GM19238 (cell line): ENCODE results near the gene PPP1R1A.

Source experiments
- DNase-seq: peaks from one replicate; pipeline ENCODE4 v3.0.0; 2011; ENCODE audit warnings: low spot score; ENCODE audit not compliant: insufficient read length

Gene PPP1R1A, protein sequence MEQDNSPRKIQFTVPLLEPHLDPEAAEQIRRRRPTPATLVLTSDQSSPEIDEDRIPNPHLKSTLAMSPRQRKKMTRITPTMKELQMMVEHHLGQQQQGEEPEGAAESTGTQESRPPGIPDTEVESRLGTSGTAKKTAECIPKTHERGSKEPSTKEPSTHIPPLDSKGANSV

DNA sequence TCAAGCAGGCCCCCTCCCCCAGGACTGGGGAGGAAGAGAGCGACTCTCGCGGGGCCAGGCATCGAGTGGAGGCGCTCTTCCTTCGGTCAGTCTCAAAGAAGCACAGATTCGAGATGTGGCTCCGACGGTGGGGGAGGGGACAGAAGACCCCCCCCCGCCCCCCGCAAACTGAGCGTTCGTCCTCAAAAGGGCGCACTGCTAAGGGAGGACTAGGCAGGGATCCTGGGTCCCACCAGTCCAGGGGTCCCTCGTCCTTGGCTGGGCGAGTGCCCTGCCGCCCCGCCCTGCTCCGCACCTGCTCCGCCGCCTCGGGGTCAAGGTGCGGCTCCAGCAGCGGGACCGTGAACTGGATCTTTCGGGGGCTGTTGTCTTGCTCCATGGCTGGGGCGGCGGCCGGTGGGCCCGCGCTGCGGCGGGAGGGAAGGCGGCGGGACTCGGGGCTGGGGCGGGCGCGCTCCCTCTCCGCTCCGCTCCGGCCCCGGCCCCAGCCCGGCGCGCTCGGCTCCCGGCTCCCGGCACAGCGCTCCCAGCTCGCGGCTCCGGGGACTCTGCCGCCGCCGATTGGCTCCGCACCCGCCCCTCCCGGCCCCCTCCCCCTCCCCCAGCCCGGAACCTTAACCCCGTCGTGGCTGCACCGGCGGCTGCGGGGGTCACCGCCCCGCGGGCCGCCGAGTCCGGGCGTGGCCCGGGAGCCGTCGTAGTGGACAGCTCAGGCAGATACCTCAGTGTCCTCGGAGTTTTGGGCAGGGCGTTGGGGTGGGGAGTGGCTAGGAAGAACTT is at the start of gene PPP1R1A:
Gene PPP1R1A (minus strand): TSS at position 550 of the 780 bp plus-strand sequence. CDS start 171 bp downstream, at position 379.
- DNase-seq: no peak

DNA sequence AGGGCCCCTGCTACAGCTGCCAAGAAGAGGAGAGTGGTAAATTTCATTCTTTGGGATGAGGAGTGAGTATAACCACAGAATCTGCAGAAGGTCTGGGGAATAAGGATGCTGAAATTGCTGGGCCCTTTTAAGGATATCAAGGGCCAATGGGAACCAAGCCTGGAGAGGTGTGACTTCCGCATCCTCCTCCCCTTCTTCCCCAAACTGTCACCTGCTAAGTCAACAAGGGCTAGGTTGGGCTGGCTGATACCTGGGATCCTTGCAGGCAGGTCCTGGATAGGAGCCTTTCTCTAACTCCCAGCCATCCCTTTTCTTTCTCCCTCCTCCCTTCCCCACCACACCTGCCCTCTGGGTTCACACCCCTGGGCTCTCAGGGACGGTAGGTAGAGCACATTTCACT is 46.3 kb upstream of the PPP1R1A start, which contains the start of gene LACRT:
Gene LACRT (minus strand): TSS at position 101 of the 400 bp plus-strand sequence. CDS start 54 bp downstream, at position 47.
- DNase-seq: no peak

DNA sequence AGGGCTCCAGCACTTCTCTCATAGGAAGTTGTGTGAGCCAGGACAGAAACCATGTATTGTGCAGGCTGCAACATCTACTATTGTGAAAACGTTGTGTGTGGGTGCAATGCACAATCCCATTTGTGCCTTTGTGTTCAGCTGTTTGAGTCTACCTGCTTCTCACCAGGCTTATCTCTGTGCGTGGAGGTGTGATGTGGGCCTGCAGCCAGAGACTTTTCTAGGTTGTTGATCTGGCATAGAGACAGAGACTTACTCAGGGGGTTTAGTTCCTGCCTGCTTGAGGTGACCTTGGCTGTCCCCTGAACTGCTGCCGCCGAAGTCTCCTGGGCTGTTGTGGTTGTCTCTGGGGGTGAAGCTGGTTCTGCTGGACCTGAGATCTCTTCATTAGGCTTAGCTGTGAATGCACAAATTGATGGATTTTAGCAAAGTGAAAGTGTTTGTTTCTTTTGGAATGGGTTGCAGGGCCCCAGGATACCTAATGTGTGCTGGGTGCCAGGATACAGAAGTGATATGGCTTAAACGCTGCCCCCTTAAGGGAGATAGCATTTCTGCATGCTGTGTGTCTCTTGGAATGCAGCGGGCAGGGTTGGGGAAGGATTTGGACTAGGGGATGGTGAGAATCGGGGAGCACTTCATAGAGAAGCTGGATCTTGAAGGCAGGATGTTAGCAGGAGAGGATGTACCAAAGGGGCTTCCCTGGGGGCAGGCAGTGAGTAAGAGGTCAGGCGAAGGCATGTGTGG is 43.7 kb upstream of the PPP1R1A start:
- DNase-seq: no peak

DNA sequence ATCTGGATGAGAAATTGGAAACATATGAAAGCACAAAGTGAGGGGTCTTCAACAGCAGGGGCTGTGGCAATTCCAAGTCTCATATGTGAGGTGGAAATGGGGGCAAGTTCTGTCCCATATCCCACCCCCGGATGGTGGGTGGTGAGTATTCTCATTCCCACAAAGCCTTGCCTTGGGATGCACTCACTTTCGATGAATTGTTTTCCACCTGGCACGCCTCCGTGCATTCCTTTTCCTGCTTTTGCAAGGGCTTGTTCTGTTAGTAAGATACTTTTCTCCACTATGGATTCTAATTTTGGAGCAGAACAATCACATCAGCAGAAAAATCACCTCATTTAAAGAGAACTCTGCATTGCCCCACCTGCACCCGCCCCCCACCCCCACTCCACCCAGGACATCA is 43.1 kb upstream of the PPP1R1A start:
- no peak for DNase-seq

DNA sequence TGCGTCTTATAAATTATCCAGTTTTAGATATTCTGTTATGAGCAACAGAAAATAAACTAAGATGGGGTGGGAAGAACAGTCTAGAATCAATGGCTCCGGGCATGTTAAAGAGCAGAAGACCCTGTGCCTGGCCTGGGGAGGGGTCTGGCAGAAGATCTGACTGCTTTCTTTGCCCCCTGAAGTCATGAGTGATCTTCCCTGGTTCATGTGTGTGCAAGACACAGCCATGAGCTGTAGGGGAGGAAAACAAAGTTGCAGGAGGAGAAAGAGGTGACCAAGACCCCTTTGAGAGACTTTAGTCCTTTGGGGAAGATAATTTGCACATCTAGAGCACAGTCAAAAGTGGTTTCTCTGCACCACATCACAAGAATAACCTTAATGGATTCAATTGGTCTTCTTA is 41.5 kb upstream of the PPP1R1A start:
- DNase-seq: no peak

DNA sequence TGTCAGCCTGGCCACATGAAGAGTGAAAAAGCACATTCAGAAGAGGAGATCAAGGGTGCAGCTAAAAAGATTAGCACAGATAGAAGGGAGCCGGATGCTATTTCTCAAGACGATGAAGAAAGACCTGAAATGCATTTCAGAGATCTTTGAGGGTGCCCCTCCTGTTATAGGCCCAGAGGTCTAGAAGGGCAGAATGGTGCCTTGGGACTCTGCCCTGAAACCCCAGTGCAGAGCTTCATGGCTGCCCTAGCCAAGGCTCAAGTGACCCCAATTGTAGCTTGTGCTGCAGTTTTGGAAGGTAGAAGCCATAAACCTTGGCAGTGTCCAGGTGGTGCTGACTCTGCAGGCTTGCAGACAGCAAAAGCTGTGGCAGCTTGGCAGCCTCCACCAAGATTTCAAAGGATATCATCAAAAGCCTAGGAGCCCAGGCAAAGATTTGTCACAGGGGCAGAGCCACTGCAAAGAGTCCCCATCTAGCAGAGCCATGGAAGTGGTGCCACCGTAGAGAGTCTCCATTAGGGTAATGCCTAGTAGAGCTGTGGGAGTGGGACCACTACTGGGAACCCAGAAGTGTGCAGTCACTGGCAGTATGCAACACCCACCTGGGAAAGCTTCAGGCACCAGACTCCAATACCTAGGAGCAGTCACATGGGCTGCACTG is 39.9 kb upstream of the PPP1R1A start:
- DNase-seq: no peak

DNA sequence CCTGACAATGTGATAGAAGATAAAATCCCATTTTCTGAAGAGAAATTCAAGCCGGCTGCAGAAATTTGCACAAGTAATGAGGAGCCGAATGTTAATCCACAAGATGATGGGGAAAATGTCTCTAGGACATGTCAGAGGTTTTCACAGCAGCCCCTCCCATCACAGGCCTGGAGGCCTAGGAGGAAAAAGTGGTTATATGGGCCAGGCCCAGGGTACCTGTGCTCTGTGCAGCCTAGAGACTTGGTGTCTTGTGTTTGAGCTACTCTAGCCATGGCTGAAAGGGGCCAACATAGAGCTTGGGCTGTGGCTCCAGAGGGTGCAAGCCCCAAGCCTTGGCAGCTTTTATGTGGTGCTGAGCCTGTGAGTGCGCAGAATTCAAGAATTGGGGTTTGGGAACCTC is 38.8 kb upstream of the PPP1R1A start:
- no peak for DNase-seq

DNA sequence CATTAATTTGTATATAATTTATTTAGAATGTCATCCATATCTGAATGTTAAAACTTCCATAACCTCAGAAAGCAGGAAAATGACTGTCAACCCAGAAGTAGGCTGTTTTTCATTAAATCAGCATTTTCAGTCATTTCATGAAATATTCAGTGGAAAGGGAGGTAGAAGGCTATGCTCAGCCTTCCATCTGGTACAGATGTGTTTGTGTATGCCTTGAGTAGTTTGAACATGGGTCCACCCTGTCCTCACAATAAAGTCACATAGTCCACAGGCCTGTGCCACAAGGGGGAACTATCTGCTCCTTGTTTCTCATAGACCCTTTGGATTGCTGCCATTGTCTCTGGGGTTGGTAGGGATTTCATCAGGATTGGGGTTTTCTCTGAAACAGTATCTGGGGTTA is 37.1 kb upstream of the PPP1R1A start:
- DNase-seq: no peak

DNA sequence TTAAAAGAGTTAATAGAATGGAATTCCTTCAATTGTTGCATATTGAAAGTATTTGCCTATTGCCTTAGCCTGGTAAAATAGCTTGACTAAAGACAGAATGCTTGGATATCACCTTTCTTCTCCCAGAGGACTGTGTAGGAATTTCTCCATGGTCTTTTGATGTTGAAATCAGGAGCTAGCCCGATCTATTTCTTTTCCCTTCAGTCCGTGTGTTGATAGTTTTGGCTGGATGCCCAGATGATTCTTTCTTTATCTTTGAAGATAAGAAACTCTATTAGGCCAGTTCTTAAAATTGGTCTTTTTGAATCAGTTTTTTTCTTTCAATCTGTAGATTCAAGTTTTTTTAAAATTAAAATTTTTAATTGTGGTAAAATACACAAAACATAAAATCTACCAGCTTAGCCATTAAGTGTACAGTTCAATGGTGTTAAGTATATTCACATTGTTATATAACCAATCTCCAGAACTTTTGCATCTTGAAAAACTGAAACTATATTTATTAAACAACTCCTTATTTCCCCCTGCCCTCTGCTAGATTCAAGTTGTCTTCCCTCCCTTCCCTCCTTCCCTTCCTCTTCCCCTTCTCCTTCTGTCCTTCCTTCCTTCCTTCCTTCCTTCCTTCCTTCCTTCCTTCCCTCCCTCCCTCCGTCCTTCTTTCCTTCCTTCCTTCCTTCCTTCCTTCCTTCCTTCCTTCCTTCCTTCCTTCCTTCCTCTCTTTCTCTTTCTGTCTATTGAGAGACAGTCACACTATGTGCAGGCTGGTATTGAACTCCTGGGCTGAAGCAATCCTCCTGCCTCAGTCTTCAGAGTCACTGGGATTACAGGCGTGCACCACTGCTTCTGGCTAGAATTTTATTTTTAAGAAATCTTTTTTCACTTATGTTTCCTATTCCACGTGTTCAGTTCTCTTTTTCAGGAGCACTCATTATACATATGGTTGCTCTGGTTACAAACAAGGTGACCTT is 36.1 kb upstream of the PPP1R1A start:
- no peak for DNase-seq

DNA sequence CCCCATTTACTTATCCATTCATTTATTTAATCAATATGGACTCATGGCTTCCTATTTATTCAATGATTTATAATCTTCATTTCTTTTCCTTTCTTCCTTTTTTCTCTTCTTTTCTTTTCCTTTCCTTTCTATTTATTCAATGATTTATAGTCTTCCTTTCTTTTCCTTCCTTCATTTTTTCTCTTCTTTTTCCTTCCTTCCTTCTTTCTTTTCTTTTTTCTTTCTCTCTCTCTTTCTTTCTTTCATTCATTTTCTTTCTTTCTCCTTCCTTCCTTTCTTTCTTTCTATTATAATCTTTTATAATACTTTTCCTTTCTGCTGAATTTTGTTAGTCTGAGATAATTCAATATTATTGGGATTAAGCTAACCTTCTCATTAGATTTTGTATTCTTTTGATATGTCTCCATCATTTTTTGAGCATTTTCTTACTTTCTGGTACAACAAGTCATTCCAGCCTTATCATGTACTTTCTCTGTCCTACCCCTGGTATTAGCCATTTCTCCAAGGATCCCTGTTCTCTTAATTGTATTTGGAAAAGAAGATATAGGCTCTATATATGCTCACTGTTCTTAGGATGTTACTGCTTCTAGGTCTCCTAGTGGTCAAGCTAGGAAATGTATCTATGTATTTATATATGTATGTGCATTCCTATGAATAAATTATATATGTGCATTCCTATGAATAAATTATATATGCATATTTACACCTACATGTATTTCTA is 34.2 kb upstream of the PPP1R1A start:
- DNase-seq: no peak

DNA sequence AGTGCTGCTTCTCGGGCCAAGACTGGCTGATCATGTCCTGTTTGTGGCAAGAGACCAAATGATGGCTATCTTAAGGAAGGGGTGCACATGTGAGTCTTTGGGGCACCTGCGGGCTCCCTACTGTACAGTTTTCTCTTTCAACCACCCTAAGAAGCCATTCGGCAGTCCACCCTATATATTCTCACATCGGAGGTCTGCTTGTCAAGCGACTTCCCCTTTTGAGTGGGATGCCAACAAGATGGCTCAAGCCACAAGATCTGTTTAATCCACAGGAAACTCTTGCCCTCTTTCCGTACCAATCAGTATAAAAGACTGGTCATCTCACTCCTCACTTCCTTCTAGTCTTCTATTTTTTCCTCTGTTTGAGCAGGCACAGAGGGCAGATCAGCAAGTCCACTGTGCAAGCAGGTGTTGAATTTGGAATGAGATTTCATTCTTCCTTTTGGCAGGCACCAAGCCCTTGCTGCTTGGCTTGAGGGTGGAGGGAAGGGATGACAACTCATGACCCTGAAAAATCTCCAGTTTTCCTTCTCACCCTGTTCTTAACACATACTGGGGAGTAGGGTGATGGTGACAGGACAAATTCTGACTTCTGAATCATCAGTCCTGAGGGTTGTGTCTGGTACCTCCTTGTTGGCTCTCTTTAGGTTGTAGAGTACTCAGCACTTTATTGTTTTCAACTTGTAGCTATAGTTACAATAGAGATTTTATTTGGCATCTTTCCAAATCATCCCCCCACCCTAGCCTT is 28.6 kb upstream of the PPP1R1A start:
- no peak for DNase-seq

DNA sequence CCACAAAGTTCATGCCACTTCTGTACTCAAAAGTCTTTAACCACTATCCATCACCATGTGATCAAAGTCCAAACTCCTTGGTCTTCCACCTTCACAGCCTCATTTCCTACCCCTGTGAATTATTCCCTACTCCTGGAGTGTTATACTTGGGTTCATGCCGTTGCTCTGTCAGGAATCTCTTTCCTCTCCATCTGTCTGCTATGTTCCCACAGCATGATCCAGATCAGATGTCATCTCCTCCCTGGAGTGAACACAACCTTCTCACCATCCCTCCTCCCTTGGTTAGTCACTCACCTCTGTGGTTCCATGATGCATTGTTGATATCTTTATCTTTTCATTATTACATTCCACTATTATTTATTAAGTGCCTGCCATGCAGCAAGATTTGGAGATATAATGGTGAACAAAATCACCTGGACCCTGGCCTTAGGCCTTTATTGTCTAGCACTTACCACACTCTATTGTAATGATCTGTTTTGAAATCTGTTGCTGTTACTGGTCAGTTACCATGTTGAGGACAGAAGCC is 23.8 kb upstream of the PPP1R1A start:
- no peak for DNase-seq

DNA sequence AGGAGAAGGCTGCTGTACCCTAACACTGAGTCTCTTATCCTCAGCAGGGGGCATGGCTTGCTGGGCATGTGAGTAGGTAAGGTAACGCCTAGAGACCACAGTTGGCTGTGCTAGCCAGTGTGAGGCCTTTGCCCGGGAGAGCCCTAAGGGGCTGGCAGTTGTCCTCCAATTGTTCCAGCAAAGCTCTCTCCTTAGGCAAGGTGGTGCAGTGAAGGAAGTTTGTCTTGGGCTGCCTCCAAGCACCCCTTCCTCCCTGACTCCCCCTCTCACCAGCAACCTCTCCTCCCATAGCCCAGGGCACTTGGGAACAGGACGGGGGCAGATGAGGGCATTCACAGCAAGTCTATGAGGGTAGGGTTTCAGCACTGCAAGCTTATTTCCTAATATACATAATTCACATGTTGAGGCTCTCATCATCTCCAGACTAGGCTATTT is 23.3 kb upstream of the PPP1R1A start:
- DNase-seq: no peak

DNA sequence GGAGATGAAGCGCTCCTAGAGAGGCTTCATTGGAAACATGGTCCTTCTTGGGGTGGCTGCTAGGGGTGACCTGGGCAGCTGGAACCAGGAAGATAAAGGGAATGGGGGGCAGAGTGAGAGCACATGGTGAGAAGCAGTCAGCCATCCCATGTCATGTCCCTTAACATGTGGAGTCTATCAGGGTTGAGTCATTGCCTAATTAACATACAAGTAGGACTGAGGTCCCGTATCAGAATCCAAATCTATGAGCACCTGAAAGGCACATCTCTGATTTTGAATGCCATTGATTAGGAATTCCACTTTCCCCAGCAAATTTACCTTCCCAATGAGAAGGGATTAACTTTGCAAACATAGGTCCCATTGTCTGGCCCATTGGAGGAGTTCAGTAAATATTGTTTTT is 20.3 kb upstream of the PPP1R1A start:
- DNase-seq: no peak

DNA sequence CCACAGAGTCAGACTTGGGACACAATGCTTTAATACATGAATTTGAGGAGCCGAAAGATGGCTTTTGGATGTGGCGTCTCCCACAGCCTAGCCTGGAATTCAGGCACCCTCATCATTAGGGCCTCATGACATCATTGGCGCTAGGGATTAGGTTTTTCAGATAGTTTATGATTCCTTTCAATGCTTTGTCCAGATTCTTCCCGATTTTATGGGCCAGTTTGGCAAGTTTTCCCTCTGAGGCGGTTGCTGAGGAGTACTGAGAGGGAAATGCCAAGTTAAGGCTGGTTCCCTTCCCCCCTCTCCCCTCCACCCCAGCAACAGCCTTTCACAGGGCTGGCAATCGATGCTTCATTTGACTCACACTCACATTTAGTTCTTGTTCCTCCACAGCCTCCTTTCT is 19.7 kb upstream of the PPP1R1A start:
- no peak for DNase-seq

DNA sequence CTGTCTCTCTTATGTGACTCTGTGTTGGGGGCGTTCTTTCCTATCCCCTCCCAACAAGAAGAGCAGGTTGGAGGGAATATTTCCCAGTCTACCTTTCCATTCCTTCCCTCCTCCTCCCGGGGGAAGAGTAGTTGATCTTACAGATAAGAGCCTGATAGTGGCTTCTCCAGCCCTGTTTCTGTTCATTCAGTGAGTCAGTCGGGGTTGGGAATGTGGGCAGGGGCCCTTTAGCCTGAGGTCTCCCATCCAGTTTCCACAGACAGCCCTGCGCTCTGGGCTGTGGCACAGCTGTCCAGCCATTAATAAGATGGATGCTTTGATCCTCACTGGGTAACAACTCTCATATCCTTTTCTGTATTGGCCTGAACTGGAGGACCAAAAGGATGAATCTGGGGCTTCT is 18.1 kb upstream of the PPP1R1A start:
- no peak for DNase-seq

DNA sequence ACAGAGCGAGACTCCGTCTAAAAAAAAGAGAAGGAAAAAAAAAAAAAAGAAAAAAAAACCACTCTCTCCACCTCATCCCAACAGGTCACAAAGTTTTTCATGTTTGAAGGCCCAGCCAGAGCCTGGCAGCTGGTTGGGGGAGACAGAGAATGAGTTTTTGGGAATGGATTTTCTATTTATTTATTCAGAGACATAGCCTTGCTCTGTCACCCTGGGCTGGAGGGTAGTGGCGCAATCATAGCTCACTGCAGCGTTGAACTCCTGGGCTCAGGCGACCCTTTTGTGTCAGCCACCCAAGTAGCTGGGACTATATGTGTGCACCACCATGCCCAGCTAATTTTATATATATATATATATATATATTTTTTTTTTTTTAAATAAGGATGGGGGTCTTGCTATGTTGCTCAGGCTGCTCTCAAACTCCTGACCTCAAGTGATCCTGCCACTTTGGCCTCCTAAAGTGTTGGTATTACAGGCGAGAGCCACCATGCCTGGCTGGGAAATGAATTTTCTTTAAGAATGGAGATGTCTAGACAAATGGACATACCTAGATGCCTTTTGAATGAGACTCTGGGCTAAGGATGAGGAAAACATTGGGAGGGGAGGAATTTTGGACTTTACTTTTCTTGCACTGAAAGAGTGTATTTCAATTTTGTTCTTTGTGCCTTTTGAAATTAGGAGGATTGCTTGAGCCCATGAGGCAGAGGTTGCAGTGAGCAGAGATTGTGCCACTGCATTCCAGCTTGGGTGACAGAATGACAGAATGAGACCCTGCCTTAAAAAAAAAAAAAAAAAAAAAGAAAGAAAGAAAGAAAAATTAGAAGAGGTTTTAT is 16.9 kb upstream of the PPP1R1A start:
- no peak for DNase-seq

DNA sequence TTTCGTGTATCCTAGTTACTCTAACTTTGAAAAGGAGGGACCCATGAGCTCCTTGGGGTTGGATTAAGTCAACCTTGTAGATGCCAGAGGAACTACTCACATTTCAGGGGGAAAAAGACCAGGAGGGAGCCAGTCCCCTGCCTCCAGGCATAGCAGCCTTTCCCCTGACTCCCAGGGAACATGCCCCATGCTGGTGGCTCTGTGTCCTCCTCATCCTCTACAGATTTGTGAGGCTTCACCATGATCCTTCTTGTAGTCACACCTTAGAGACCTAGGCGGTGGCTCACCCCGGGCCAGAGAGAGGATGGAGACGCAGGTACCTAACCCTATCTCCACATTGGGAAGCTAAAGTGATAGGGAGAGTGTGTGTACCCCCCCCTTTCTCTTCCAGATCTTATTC is 16.0 kb upstream of the PPP1R1A start:
- no peak for DNase-seq
